SK-N-MC (cell line): ENCODE results near the gene UNC79.

ENCODE experiments used
- DNase-seq: peaks from one replicate; pipeline ENCODE4 v3.0.0-alpha.2; 2011; ENCODE audit warnings: low read depth, low spot score
- H3K27ac ChIP-seq: fragments of 200-600 bp; sonication (generic); 2 replicates; pipeline ENCODE4 v1.5.1; 2016; ENCODE audit warnings: mixed run types
- H3K36me3 ChIP-seq: fragments of 200-600 bp; sonication (generic); 2 replicates; pipeline ENCODE4 v1.6.1; 2017; ENCODE audit warnings: antibody characterized with exemption, low read length, mixed read lengths; ENCODE audit not compliant: insufficient read depth
- H3K4me3 ChIP-seq: fragments of 200-600 bp; sonication (generic); 2 replicates; pipeline ENCODE4 v1.5.1; 2016
- H3K9ac ChIP-seq: fragments of 200-600 bp; sonication (generic); 2 replicates; pipeline ENCODE4 v1.8.0; 2017; ENCODE audit warnings: mixed run types, mixed read lengths; ENCODE audit not compliant: insufficient read length
- H3K9me3 ChIP-seq: fragments of 200-600 bp; sonication (generic); 2 replicates; pipeline ENCODE4 v1.6.1; 2017; ENCODE audit warnings: low read depth, mild to moderate bottlenecking, antibody characterized with exemption, low read length, moderate library complexity, mixed read lengths
- EZH2 ChIP-seq: fragments of 200-600 bp; sonication (generic); IDR thresholded peaks from one replicate; pipeline ENCODE4 v1.6.1; 2017; ENCODE audit warnings: antibody characterized with exemption
- FOXP2 ChIP-seq: optimal IDR thresholded peaks from 2 replicates; pipeline ENCODE3; 2011; ENCODE audit warnings: mild to moderate bottlenecking, moderate library complexity; ENCODE audit not compliant: insufficient read depth; ENCODE audit errors: extremely low read length, control extremely low read depth
- POLR2AphosphoS5 ChIP-seq: IDR thresholded peaks from 2 replicates; pipeline ENCODE4 v1.6.1; 2012; ENCODE audit warnings: mild to moderate bottlenecking, low read depth, low read length, borderline replicate concordance

The UNC79 gene

GRCh38 chr14:93426750-93427149, 4.0 kb upstream of the UNC79 start:
- Histone ChIP-seq H3K9ac (no peak overlapping the region), H3K9me3 (peaks cover 3% of the 10 kb centered on the region; the same call in 1 of the 2 replicates), H3K27ac (no peak overlapping the region), H3K36me3 (no peaks in the 10 kb centered on the region), H3K4me3 (no peak overlapping the region)
- no peak for DNase-seq
- TF ChIP-seq EZH2 (no peak), FOXP2 (no peak), POLR2AphosphoS5 (no peak)

GRCh38 chr14:93431036-93431670, 414 bp downstream of the UNC79 start:
- Histone ChIP-seq H3K4me3 (no peak overlapping the region), H3K9ac (no peak overlapping the region), H3K36me3 (no peaks in the 10 kb centered on the region), H3K9me3 (peaks cover 3% of the 10 kb centered on the region; the same call in 1 of the 2 replicates), H3K27ac (no peak overlapping the region)
- TF ChIP-seq EZH2 (no peak), POLR2AphosphoS5 (no peak), FOXP2 (no peak)
- DNase-seq, result no peak

- no peak overlapping the region for H3K4me3 ChIP-seq
- no peak overlapping the region for H3K27ac ChIP-seq
- TF ChIP-seq POLR2AphosphoS5 (no peak), FOXP2 (no peak), EZH2 (no peak)
- no peaks in the 10 kb centered on the region for H3K9me3 ChIP-seq
- no peak overlapping the region for H3K9ac ChIP-seq
- DNase-seq, result no peak
- H3K36me3 ChIP-seq, result no peaks in the 10 kb centered on the region
Observed at GRCh38 chr14:93454224-93454623, 23.5 kb downstream of the UNC79 start.

GRCh38 chr14:93456356-93456755, 25.6 kb downstream of the UNC79 start:
- H3K27ac ChIP-seq, result no peak overlapping the region
- TF ChIP-seq EZH2 (no peak), FOXP2 (no peak), POLR2AphosphoS5 (no peak)
- DNase-seq, result no peak

GRCh38 chr14:93458234-93458633, 27.5 kb downstream of the UNC79 start:
- DNase-seq, result no peak
- TF ChIP-seq POLR2AphosphoS5 (no peak), FOXP2 (no peak), EZH2 (no peak)
- H3K36me3 ChIP-seq, result no peaks in the 10 kb centered on the region
- H3K9ac ChIP-seq, result no peak overlapping the region
- H3K4me3 ChIP-seq, result no peak overlapping the region
- no peak overlapping the region for H3K27ac ChIP-seq
- no peaks in the 10 kb centered on the region for H3K9me3 ChIP-seq

More at GRCh38 chr14:93456356-93456755, 25.6 kb downstream of the UNC79 start:
- Histone ChIP-seq H3K4me3 (no peak overlapping the region), H3K9me3 (no peaks in the 10 kb centered on the region), H3K36me3 (no peaks in the 10 kb centered on the region), H3K9ac (no peak overlapping the region)

- H3K9ac ChIP-seq, result peak overlapping the region; percentile 56
- TF ChIP-seq POLR2AphosphoS5 (no peak), FOXP2 (no peak), EZH2 (no peak)
- H3K4me3 ChIP-seq, result no peak overlapping the region
- H3K27ac ChIP-seq, result peak overlapping the region; percentile 66; the same call in 1 of the 2 replicates
- H3K9me3 ChIP-seq, result no peaks in the 10 kb centered on the region
- no peaks in the 10 kb centered on the region for H3K36me3 ChIP-seq
- no peak for DNase-seq
Observed at GRCh38 chr14:93462479-93462878, 31.7 kb downstream of the UNC79 start.

GRCh38 chr14:93464271-93464670, 33.5 kb downstream of the UNC79 start:
- peak overlapping the region; percentile 54 for H3K9ac ChIP-seq
- DNase-seq, result no peak
- no peak for TF ChIP-seq EZH2
- no peak for TF ChIP-seq POLR2AphosphoS5
- no peak for TF ChIP-seq FOXP2
- peak overlapping the region; percentile 19; the same call in 1 of the 2 replicates for H3K4me3 ChIP-seq
- H3K27ac ChIP-seq, result peak overlapping the region; percentile 89
- no peaks in the 10 kb centered on the region for H3K36me3 ChIP-seq
- no peaks in the 10 kb centered on the region for H3K9me3 ChIP-seq

- Histone ChIP-seq H3K4me3 (no peak overlapping the region), H3K27ac (peak overlapping the region; percentile 100), H3K9me3 (no peaks in the 10 kb centered on the region; the same call in 1 of the 2 replicates), H3K36me3 (no peaks in the 10 kb centered on the region; the same call in 1 of the 2 replicates), H3K9ac (no peak overlapping the region)
- no peak for TF ChIP-seq FOXP2
- TF ChIP-seq POLR2AphosphoS5, result no peak
- no peak for TF ChIP-seq EZH2
- DNase-seq, result no peak
Observed at GRCh38 chr14:93475471-93475870, 44.7 kb downstream of the UNC79 start.
